Neural cell (in vitro differentiated cells): ENCODE data around the gene EXOC4.

Experiments used
- EZH2 ChIP-seq: fragments of 200-600, 300-800 bp; shearing (Covaris generic), sonication (generic); IDR thresholded peaks from 2 replicates; pipeline ENCODE4 v1.6.1; 2014; ENCODE audit warnings: antibody characterized with exemption, low read length, borderline replicate concordance, mild to moderate bottlenecking; ENCODE audit not compliant: insufficient read depth, poor library complexity, severe bottlenecking
- TF ChIP-seq, protein P1 (sequence below): fragments of 450-650 bp; IDR thresholded peaks from 2 replicates; pipeline ENCODE4 v1.5.1; 2014; ENCODE audit warnings: antibody characterized with exemption, mild to moderate bottlenecking, moderate library complexity; ENCODE audit not compliant: poor library complexity, severe bottlenecking

DNA sequence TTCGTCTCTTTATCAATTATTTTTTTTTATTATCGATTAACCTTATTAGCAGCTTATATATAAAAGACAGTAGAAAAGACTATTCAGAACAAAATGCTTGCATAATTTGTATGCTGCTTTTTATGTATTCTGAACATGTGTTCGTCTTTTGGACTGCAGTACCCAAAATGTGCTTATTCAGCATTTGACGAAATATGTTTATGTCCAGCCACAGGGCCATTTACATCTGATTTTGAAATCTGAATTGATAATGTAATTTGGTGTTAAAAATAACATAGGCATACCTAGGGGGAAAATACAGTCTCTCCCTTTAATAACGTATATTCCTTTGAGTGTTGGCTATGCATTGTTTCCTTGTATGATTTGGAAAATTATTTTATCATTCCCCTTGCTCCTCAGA is 386.0 kb downstream of the EXOC4 start:
- TF ChIP-seq, protein P1, sequence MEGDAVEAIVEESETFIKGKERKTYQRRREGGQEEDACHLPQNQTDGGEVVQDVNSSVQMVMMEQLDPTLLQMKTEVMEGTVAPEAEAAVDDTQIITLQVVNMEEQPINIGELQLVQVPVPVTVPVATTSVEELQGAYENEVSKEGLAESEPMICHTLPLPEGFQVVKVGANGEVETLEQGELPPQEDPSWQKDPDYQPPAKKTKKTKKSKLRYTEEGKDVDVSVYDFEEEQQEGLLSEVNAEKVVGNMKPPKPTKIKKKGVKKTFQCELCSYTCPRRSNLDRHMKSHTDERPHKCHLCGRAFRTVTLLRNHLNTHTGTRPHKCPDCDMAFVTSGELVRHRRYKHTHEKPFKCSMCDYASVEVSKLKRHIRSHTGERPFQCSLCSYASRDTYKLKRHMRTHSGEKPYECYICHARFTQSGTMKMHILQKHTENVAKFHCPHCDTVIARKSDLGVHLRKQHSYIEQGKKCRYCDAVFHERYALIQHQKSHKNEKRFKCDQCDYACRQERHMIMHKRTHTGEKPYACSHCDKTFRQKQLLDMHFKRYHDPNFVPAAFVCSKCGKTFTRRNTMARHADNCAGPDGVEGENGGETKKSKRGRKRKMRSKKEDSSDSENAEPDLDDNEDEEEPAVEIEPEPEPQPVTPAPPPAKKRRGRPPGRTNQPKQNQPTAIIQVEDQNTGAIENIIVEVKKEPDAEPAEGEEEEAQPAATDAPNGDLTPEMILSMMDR: no peak
- no peak for TF ChIP-seq EZH2
